Astrocyte of the spinal cord (primary cell): ENCODE measurements around the gene ADCY5.

Source experiments
- DNase-seq: peaks from one replicate; pipeline ENCODE4 v3.0.0; 2011; ENCODE audit warnings: low read depth, low spot score
- H3K4me3 ChIP-seq: 2 replicates; pipeline ENCODE4 v1.5.1; 2011; ENCODE audit warnings: low read depth, mild to moderate bottlenecking, low read length, moderate library complexity
- CTCF ChIP-seq: IDR thresholded peaks from 2 replicates; pipeline ENCODE4 v1.5.1; 2012; ENCODE audit warnings: low read depth, mild to moderate bottlenecking, low read length, inconsistent platforms
- in situ Hi-C: cut with HindIII; loops from 2 replicates; pipeline ENCODE4 v1.10.0; 2017; ENCODE audit warnings: low sequenced_read_pairs

The ADCY5 gene

DNA sequence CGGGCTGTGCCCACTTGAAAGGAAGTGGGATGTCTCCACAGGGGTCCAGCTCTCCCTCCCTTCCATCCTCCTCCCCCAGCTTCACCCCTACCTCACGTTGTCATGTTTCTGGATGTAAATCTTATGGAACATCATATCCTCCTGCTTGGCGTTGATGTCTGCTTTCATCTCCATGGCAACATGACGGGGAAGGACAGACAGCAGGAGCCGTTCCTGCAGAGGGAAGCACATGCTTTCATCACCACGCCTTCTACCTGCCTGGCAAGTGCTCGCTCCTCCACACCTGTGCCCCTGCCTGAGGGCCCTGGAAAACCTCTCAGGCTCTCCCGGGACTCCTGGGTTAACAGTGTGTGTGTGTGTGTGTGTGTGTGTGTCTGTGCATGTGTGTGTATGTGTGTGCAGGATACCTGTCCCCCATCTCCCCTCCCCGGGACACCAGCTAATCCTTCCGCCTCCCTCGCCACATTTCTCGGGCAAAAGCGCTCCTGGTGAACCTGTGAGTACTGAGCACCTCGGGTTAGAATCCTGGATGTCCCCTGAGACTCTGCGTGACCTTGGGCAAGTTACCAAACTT, 101.1 kb downstream of the ADCY5 start:
- no peak for TF ChIP-seq CTCF
- in situ Hi-C loops: no loop called here
- H3K4me3 ChIP-seq: no peak overlapping the region
- no peak for DNase-seq

DNA sequence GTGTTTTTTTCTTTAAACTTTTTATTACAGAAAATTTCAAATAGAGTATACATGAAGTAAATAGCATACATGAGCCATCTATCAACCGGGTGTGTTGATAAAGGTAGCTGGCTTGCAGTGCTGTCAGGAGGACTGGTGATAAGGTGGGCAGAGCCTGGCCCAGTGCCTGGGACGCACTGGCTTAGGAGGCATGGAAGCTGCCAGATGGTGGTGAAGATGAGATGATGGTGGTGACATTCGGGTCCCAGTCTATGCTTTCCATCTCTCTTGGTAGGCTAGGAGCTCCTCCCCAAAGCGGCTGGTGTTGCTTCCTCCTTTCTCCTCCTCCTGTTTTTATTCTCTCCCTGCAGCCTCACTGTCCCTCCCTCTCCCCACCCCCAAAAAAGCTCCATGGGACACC, 101.7 kb downstream of the ADCY5 start:
- no peak overlapping the region for H3K4me3 ChIP-seq
- no peak for DNase-seq
- no peak for TF ChIP-seq CTCF
- in situ Hi-C loops: no loop called here

DNA sequence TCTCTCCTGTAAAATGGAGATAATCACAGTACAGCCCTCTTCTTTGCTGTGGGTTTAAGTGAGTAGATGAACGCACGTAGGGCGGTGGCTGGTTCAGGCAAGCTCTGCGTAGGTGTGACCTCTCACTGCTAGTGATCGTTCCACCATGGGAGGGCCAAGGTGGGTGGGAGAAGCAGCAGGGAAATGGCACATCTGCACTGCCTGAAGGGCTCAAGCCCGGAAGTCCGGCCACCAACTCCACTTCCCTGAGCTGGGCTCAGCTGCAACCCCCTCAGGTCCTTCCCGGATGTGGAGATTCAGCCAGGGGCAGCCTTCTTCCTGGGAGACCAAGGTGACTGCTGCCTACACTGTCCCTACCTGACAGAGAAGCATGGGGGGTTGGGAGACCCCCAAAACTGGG, 102.9 kb downstream of the ADCY5 start:
- DNase-seq: no peak
- in situ Hi-C loops: no loop called here
- H3K4me3 ChIP-seq: no peak overlapping the region
- no peak for TF ChIP-seq CTCF

DNA sequence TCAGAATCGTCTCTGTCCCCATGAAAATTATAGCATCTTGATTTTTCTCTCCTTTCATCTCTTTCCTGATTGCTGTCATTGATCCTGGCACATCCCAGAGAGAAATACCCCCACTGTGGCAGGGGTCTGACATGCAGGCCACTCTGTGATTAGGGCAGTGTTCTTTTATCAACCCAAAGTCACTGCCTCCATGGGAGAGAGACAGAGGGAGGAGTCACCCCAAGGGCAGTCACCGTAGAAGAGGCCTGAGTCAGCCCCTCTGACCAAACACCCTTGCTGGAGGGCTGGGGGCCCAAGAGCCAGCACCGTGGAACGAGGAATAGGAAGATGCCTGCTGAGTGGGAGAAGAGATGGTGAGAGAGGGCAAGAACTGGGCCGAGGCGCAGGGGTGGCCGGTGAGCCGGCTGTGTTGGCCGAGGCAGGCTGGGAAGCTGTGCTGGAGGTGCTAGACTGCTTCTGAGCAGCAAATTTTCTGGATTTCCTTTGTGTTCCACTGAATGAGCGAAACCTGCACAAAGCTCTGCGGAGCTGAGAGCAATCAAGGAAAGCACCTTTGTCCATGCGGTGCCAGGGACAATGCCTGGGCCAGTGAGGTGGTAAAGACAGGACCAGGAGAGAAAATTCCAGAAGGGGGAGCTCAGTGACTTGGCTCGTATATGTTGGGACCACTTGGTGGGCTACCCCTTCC, 103.8 kb downstream of the ADCY5 start:
- H3K4me3 ChIP-seq: no peak overlapping the region
- peak; percentile 7 for DNase-seq
- no peak for TF ChIP-seq CTCF
- in situ Hi-C loops: no loop called here

DNA sequence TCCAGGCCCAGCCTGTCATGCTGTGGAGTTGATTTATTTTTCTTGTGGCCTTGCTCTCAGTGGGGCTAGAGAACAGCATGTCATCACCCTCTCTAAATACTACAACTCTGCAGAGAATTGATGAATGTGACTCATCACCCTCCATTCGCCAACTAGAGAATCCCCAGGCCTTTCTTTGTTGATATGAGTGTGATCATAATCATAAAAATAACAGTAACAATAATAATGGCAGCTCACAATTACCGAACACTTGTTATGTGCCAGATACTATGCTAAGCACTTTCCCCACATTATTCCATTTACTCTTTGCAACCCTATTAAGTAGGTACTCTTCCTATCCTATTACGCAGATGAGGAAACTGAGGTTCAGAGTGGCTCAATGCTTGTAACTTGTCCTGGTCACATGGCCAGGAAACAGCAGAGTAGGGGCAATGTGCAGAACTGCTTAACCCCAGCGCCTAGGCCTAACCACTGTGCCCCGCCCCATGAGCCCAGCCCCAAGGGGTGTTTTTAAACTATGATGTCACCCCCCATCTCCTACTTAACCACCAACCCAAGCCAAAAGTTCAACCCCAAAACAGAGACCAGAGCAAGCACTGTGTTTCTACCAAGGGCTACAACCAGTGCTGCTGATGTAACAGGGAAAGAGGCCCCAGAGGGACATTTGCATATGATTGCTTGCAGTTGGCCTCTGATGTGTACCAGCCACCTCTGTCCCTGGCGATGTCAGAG, 104.5 kb downstream of the ADCY5 start:
- peak; percentile 86 for DNase-seq
- in situ Hi-C loops: no loop called here
- TF ChIP-seq CTCF: no peak
- no peak overlapping the region for H3K4me3 ChIP-seq

GRCh38 chr3:123343296-123344174, 105.4 kb downstream of the ADCY5 start:
- H3K4me3 ChIP-seq: no peak overlapping the region
- no peak for TF ChIP-seq CTCF
- in situ Hi-C loops: no loop called here
- DNase-seq: no peak
